Spleen (tissue), 7 donors: Measurements from ENCODE around the gene RAB43.

ENCODE experiments used
- CTCF ChIP-seq, 11 experiments: fragments of 200-600 bp in 7 of 11; fragments of 450-650 bp in 4 of 11; sonication (generic) in 4 of 11; IDR thresholded peaks in 8 of 11; conservative IDR thresholded peaks in 3 of 11; 1 replicate in 7 of 11; 2 replicates in 4 of 11; pipeline versions ENCODE4 v1.4.0 to v1.8.0; 2016 to 2021; ENCODE audit warnings: antibody characterized with exemption in 11 of 11, inconsistent platforms in 4 of 11, mild to moderate bottlenecking in 1 of 11
- POLR2A ChIP-seq, 3 donors: fragments of 450-650 bp; IDR thresholded peaks; one replicate each; pipeline ENCODE4 v1.5.1; 2017; ENCODE audit warnings: antibody characterized with exemption in 3 of 3, mild to moderate bottlenecking in 1 of 3
- donor health status: DM: no; HTN: no; CAD: no; lungs with moderate emphysema.
- donor health status: DM: no; HTN: no; CAD: no.
- donor health status: DM: no; HTN: no; CAD: no.

- no peak for TF ChIP-seq POLR2A (IDR thresholded peaks at IDR 0.05)
- TF ChIP-seq CTCF (IDR thresholded peaks at IDR 0.05 in 8 of 11, conservative IDR thresholded peaks at IDR 0.05 in 3 of 11): no peak
Observed at GRCh38 chr3:129116482-129116946, 5.1 kb downstream of the RAB43 start.
